NCI-H2171 treated with DMSO at 0.1 percent for 48 hours (cell line): ENCODE results near the gene TOM1.

Experiments
- DNase-seq: peaks from one replicate; lab custom pipeline; 2025; lab: John Stamatoyannopoulos, UW

The TOM1 gene

GRCh38 chr22:35307372-35307771, 7.7 kb downstream of the TOM1 start:
- no peak for DNase-seq

GRCh38 chr22:35307892-35308291, 8.2 kb downstream of the TOM1 start:
- DNase-seq = no peak

DNA sequence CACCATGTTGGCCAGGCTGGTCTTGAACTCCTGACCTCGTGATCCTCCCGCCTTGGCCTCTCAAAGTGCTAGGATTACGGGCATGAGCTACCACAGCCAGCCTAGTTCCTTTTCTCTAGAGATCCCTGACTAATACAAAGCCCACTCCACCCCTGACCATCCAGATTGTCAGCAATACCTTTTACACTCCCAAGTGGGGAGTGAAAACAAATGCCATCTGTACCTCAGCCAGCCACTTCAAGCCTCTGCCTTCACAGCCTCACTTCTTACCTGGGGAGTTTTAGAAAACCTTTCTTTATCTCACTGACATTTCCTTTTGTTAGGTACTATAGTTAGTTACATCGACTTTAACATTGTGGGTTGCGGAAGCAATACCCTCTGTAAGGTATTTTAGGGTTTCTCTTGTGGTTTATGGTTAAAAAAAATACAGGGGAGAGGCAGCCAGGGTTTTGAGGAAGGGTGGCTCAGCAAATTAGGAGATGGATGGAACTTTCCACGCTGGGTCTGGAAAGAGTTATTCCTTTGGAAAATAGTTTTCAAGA, 8.9 kb downstream of the TOM1 start:
- DNase-seq = peak; percentile 35

DNA sequence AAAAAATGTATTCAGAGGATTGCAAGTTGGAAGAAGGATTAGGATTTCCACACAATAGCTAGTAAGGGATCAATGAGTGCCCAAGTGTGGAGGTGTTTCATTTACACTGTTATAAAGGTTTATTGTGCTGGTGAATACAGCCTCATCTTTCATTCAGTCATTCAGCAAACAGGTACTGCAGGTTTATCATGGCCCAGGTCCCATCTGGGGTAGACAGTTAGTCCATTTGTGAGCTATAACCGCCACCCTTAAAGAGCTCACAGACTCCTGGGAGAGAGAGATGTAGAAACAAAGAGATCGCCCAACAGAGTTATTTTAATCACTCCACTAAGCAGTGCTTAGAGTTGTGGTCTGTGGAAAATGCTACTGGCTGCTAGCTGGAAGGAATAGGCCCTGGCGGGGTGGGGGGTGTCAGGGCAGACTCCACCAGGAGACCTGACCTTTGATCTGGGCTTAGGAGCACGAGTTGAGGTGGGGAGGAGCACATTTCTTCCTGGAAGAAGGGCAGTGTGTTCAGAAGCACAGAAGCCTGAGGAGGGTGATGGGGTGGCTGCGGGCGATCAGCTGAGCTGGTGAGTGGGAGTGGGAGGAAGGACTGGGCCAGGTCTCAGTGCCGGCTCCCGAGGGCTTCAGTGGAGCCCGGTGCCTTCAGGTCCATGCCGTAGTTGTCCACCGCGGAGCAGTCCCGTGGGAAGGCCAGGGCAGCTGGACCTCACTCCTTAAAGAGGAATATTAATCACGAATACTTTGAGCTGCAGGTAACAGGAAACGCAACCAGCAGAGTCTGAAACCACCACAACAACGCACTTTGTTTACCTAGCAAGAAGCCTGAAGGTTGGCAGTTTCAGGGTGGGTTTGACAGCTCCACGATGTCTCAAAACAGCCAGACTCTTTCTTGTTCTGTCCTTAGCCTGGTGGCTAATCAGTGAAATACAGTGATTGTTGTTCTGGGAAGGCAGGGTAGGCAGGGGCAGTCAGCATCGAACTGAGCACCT, 11.2 kb downstream of the TOM1 start:
- no peak for DNase-seq

GRCh38 chr22:35311551-35311999, 11.9 kb downstream of the TOM1 start:
- no peak for DNase-seq

DNA sequence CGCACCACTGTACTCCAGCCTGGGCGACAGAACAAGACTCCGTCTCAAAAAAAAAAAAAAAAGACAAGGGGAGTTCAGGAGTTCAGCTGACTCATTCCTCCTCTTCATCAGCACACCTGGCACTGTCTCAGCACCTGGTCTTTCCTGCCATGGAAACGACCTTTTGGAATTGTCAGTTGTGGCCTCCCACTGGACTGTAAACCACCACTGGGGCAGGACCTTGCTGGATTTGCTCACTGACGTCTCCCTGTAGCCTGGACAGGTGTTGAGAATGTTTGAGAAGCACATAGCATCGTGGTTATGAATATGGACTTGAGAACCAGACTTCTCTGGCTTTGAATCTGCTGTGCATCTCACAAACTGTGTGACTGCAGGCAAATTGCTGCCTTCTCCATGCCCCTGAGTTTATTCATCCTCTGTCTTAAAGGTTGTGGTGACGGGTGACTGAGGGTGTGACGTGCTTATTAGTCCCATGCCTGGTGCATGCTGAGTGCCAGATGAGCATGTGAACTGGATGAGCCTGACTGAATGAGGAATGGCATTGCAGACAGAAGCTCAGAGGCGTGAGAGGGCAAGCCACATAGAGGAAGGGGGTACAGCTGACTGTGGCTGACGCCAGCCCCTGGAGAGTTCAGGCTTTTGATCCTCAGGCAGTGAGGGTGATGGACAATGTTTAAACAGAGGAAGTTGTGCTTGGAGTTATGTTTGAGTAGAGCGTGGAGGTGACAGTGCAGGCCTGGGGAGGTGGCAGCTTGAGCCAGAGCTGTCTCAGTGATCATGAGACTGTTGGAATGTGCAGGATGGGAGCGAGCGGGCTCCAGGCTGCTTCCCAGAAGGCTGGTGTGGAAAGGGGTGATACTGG, 12.7 kb downstream of the TOM1 start:
- no peak for DNase-seq

DNA sequence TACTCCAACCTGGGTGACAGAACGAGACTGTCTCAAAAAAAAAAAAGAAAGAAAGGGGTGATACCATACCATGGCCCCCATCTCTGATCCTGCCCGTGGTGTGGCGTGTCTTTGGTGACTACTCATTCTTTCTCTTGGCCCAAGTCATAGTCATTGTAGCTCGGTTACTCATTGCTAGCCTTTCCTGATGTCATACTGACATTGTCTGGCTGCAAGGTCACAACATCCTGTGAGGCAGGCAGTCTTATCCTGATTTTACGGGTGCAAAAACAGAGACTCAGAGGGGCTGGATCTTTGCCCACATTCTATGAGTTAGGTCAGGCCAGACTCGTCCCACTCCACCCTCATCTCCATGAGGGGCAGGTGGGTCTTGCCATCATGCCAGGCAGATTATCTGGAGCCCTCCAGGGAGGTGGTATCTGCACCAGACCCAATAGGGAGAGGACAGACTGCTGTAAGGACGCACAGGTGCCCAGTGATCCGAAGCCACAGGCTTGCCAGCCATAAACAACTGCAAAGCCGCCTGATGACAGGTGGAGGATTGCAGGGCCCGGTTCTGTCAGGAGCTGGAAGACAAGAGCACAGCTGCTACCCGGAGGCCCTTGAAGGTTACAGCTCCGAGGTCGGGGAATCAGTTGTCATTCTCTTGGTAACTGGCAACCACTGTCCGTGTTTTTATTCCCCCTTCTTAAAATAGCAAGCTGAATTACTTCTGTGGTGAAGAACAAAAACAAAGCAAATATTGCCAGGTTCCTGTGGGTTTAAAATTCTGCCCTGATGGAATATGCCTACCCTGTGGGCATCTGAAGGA, 13.8 kb downstream of the TOM1 start:
- DNase-seq = peak; percentile 89

- DNase-seq = peak; percentile 32
Measured at GRCh38 chr22:35314161-35314942, 14.7 kb downstream of the TOM1 start.

DNA sequence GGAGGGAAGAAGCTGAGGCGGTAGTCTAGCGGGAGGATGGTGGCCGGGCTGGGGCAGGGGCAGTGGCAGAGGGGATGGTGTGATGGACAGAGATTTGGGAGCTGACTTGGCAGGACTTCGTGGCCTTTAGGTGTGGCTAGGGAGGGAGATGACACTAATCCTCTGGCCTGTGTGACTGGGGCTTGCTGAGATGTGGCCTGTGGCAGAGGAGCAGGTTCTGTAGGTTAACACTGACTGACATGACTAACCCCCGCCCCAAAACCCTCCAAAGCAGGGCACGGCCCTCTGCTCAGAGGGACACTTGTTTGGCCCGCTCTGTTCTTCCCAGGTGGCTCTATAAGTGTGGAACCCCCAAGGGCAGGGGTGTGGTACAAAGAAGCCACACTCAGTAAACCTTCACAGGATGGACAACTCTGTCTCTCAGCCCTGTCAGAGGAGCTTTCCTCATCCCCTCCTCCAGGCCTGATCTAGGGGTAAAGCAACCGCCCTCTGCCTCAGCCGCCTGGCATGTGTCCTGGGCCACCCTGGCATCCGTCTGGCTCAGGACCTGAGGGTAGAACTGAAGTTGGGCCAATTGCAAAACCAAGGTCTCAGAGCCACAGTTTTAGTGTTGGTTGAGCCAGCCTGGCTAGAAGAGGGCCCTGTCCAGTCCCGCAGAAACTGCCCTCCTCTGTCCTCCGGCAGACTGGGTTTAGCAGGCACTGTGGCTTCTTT, 15.6 kb downstream of the TOM1 start:
- DNase-seq = no peak

- peak; percentile 79 for DNase-seq
Measured at GRCh38 chr22:35315855-35316745, 16.4 kb downstream of the TOM1 start.

DNA sequence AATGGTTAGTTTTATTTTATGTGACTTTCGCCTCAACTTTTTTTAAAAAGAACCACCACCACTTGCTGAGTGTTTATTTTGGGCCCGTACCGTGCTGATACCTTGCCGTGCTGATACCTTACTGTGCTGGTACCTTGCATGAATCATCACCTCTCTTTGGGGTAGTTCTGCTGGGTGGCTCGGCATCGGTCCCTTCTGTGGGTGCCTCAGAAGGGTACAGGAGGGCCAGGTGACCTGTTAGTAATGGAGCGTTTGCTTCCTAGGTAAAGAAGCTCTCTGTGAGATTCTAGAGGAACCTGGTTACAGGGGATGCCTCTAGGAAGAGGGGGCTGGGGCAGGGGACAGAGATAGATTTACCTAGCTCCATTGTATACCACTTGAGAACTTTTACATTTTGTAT, 17.1 kb downstream of the TOM1 start:
- DNase-seq = no peak

GRCh38 chr22:35317680-35318290, 18.1 kb downstream of the TOM1 start:
- no peak for DNase-seq

DNA sequence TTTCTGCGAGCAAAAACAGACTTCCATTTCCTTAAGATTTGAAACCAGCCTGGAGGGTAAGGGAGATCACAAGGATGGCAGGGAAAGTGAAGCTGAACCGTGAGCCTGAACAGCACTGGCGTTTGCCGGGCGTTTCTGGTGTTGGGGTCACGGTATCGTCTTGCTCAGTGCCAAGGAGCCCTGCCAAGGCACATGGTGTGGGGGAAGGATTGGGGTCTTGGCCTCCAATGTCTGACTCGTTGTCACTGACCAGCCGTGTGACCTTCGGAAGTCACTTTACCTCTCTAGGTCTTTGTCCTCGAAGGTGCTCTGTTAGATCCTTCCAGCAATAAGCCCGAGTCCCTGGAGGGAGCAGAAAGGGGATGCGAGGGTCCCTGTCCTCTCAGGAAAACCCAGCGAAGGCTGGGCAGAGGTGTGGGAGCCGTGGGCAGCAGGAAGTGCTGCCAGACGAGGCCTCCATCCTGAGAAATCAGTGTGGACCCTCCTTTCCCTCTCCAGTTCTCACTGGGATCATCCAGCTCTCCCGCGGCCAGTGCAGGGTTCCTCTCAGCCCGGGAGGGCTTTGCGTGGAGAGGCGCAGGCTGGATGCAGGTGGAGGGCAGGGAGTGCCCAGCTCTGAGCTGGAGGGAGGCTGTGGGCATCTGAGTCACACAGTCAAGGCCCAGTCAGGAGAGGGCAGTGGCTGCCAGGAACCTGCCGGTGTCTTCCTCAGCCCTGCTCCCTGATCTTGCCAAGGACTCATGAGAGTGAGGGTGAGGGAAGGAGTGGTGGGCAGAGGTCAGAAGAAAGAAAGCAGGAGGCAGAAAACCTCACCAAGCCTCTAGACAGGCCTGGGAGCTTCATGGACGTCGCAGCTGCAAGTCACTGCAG, 18.9 kb downstream of the TOM1 start:
- no peak for DNase-seq

- no peak for DNase-seq
Measured at GRCh38 chr22:35319244-35319985, 19.7 kb downstream of the TOM1 start.

DNA sequence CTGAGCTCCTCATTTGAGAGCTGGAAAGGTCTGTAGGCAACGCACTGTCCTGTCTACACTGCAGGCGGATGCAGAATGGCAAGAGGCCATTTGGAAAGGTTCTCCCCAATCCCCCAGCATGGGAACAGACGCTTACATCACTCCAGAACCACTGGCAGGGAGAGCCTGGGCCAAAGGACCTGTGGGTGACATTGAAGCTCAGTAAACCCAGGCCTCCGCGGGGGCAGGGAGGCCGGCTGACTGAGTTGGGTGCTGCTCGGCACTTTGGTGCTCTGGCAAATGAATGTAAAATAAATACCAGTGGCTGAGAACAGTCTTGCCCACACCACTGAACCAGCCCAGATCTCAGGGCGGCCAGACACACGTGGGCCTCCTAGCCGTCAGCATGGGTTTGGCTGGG, 22.4 kb downstream of the TOM1 start:
- no peak for DNase-seq

DNA sequence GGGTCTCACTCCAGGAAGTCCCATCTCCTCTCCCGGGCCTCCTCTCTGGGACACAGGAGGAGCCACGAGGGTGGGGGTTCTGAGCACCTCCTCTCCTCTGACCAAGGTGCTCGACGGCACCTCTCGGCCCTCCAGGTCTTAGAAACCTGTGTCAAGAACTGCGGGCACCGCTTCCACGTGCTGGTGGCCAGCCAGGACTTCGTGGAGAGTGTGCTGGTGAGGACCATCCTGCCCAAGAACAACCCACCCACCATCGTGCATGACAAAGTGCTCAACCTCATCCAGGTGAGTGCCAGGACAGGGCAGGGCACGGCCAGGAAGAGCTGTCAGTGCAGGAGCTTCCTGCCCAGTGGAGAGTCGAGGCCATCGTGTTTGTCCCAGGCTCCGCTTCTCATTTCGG, 23.2 kb downstream of the TOM1 start:
- DNase-seq = no peak

- no peak for DNase-seq
Measured at GRCh38 chr22:35323305-35323704, 23.6 kb downstream of the TOM1 start.
